ENCODE data around the gene TIPRL.

TIPRL gene

GRCh38 chr1:168216171-168216570, 37.4 kb downstream of the TIPRL start:
- DNase-seq (ENCODE audit: low read depth): no peak

- DNase-seq (ENCODE audit: low read depth): no peak
Observed at GRCh38 chr1:168217664-168218063, 38.9 kb downstream of the TIPRL start.

GRCh38 chr1:168218658-168219057, 39.9 kb downstream of the TIPRL start:
- DNase-seq (ENCODE audit: low read depth): no peak

- DNase-seq (ENCODE audit: low read depth): no peak
Observed at GRCh38 chr1:168220470-168220871, 41.7 kb downstream of the TIPRL start.

- no peak for DNase-seq (ENCODE audit: low read depth)
Observed at GRCh38 chr1:168221275-168221674, 42.5 kb downstream of the TIPRL start.

- DNase-seq (ENCODE audit: low read depth): no peak
Observed at GRCh38 chr1:168223261-168223660, 44.5 kb downstream of the TIPRL start.

GRCh38 chr1:168223681-168224540, 45.1 kb downstream of the TIPRL start:
- no peak for DNase-seq (ENCODE audit: low read depth)

- no peak for DNase-seq (ENCODE audit: low read depth)
Observed at GRCh38 chr1:168224991-168225390, 46.2 kb downstream of the TIPRL start.

GRCh38 chr1:168225476-168226190, 46.9 kb downstream of the TIPRL start, which contains the start of gene SFT2D2:
TSS of gene SFT2D2 (plus strand) at chr1:168226004. CDS start at chr1:168226080, 76 bp downstream.
- peak; percentile 23 for DNase-seq (ENCODE audit: low read depth)

- no peak for DNase-seq (ENCODE audit: low read depth)
Observed at GRCh38 chr1:168227620-168228019, 48.9 kb downstream of the TIPRL start.

GRCh38 chr1:168229893-168230292, 51.1 kb downstream of the TIPRL start:
- DNase-seq (ENCODE audit: low read depth): no peak

- no peak for DNase-seq (ENCODE audit: low read depth)
Observed at GRCh38 chr1:168230709-168231108, 51.9 kb downstream of the TIPRL start.

- DNase-seq (ENCODE audit: low read depth): no peak
Observed at GRCh38 chr1:168234846-168235547, 56.2 kb downstream of the TIPRL start.

GRCh38 chr1:168235548-168235885, 56.8 kb downstream of the TIPRL start:
- no peak for DNase-seq (ENCODE audit: low read depth)

GRCh38 chr1:168235937-168236336, 57.2 kb downstream of the TIPRL start:
- no peak for DNase-seq (ENCODE audit: low read depth)

- DNase-seq (ENCODE audit: low read depth): no peak
Observed at GRCh38 chr1:168236836-168237611, 58.3 kb downstream of the TIPRL start.

- DNase-seq (ENCODE audit: low read depth): no peak
Observed at GRCh38 chr1:168243198-168243597, 64.4 kb downstream of the TIPRL start.

- DNase-seq (ENCODE audit: low read depth): no peak
Observed at GRCh38 chr1:168243636-168244212, 65.0 kb downstream of the TIPRL start.

GRCh38 chr1:168245042-168245441, 66.3 kb downstream of the TIPRL start:
- no peak for DNase-seq (ENCODE audit: low read depth)

- no peak for DNase-seq (ENCODE audit: low read depth)
Observed at GRCh38 chr1:168246506-168246905, 67.7 kb downstream of the TIPRL start.
